HL-60/S4 (cell line): ENCODE data around the gene CREG2.

ENCODE experiments used
- in situ Hi-C: fragments of 300-500 bp; cut with MboI; formaldehyde crosslinking; loops from 2 replicates; pipeline ENCODE4 v1.14.3; 2022; ENCODE audit warnings: low sequenced_read_pairs

CREG2 gene

GRCh38 chr2:101410114-101410513 is 22.8 kb upstream of the CREG2 start:
- in situ Hi-C loops, result loop anchor here (25.0 kb wide), 2 partner anchors 427 to 577 kb away; partner anchors contain the start of gene IL1R2

GRCh38 chr2:101409699-101410098 is 22.4 kb upstream of the CREG2 start:
- in situ Hi-C loops, result loop anchor here (25.0 kb wide), 2 partner anchors 428 to 578 kb away; partner anchors contain the start of gene IL1R2

- in situ Hi-C loops, result loop anchor here (25.0 kb wide), 2 partner anchors 428 to 578 kb away; partner anchors contain the start of gene IL1R2
Measured at GRCh38 chr2:101408925-101409324, 21.6 kb upstream of the CREG2 start.

GRCh38 chr2:101405351-101405899 is 18.1 kb upstream of the CREG2 start:
- in situ Hi-C loops, result loop anchor here (25.0 kb wide), 2 partner anchors 432 to 582 kb away; partner anchors contain the start of gene IL1R2

GRCh38 chr2:101403745-101404144 is 16.4 kb upstream of the CREG2 start:
- in situ Hi-C loops, result loop anchor here (25.0 kb wide), 2 partner anchors 434 to 584 kb away; partner anchors contain the start of gene IL1R2

- in situ Hi-C loops, result loop anchor here (25.0 kb wide), 2 partner anchors 435 to 585 kb away; partner anchors contain the start of gene IL1R2
Measured at GRCh38 chr2:101402630-101403029, 15.3 kb upstream of the CREG2 start.

- in situ Hi-C loops, result loop anchor here (25.0 kb wide), 2 partner anchors 435 to 585 kb away; partner anchors contain the start of gene IL1R2
Measured at GRCh38 chr2:101401906-101402305, 14.6 kb upstream of the CREG2 start.

GRCh38 chr2:101401326-101401665 is 14.0 kb upstream of the CREG2 start:
- in situ Hi-C loops, result loop anchor here (25.0 kb wide), 2 partner anchors 436 to 586 kb away; partner anchors contain the start of gene IL1R2

- in situ Hi-C loops, result loop anchor here (25.0 kb wide), 2 partner anchors 437 to 587 kb away; partner anchors contain the start of gene IL1R2
Measured at GRCh38 chr2:101400506-101401325, 13.4 kb upstream of the CREG2 start.

GRCh38 chr2:101400048-101400447 is 12.7 kb upstream of the CREG2 start:
- in situ Hi-C loops, result loop anchor here (25.0 kb wide), 2 partner anchors 437 to 587 kb away; partner anchors contain the start of gene IL1R2

GRCh38 chr2:101399021-101399799 is 11.9 kb upstream of the CREG2 start:
- in situ Hi-C loops, result loop anchor here (25.0 kb wide), 1 partner anchor 387 kb away; the partner anchor contains the start of gene RPL31

- in situ Hi-C loops, result loop anchor here (25.0 kb wide), 1 partner anchor 386 kb away; the partner anchor contains the start of gene RPL31
Measured at GRCh38 chr2:101398116-101398821, 11.0 kb upstream of the CREG2 start.

- in situ Hi-C loops, result loop anchor here (25.0 kb wide), 1 partner anchor 384 kb away; the partner anchor contains the start of gene RPL31
Measured at GRCh38 chr2:101396316-101396717, 9.0 kb upstream of the CREG2 start.

- in situ Hi-C loops, result loop anchor here (25.0 kb wide), 1 partner anchor 383 kb away; the partner anchor contains the start of gene RPL31
Measured at GRCh38 chr2:101395545-101396315, 8.4 kb upstream of the CREG2 start.

GRCh38 chr2:101388232-101388631 is 929 bp upstream of the CREG2 start:
- in situ Hi-C loops, result loop anchor here (25.0 kb wide), 1 partner anchor 376 kb away; the partner anchor contains the start of gene RPL31

- in situ Hi-C loops, result loop anchor here (25.0 kb wide), 1 partner anchor 374 kb away; the partner anchor contains the start of gene RPL31
Measured at GRCh38 chr2:101386599-101387150, 628 bp downstream of the CREG2 start.

- in situ Hi-C loops, result loop anchor here (25.0 kb wide), 1 partner anchor 371 kb away; the partner anchor contains the start of gene RPL31
Measured at GRCh38 chr2:101383016-101383541, 4.2 kb downstream of the CREG2 start.

- in situ Hi-C loops, result loop anchor here (25.0 kb wide), 1 partner anchor 370 kb away; the partner anchor contains the start of gene RPL31
Measured at GRCh38 chr2:101382442-101382841, 4.9 kb downstream of the CREG2 start.
